Mesendoderm (in vitro differentiated cells): ENCODE results near the gene PADI3. TPM values are rescaled to one million over a fixed set of nuclear protein-coding genes. Genes with fewer than 3 reads are reported as not detected.

ENCODE experiments used
- DNase-seq: peaks from one replicate; pipeline ENCODE4 v3.0.0; 2013
- H2AK5ac ChIP-seq: 2 replicates; pipeline ENCODE4 v1.6.1; 2013; ENCODE audit warnings: low read length, inconsistent platforms
- H2BK120ac ChIP-seq: 2 replicates; pipeline ENCODE4 v1.6.1; 2013; ENCODE audit warnings: low read depth, mild to moderate bottlenecking, low read length, moderate library complexity, mixed read lengths
- H2BK15ac ChIP-seq: replicated peaks from 2 replicates; pipeline ENCODE4 v1.6.1; 2013; ENCODE audit warnings: low read depth, mild to moderate bottlenecking, moderate library complexity
- H2BK5ac ChIP-seq: 2 replicates; pipeline ENCODE4 v1.6.1; 2013; ENCODE audit warnings: low read length, inconsistent platforms
- H3K18ac ChIP-seq: 2 replicates; pipeline ENCODE4 v1.6.1; 2013; ENCODE audit warnings: mild to moderate bottlenecking, low read length, mixed read lengths
- H3K23ac ChIP-seq: one replicate; pipeline ENCODE4 v1.6.1; 2013; ENCODE audit warnings: low read length
- H3K27ac ChIP-seq: 2 replicates; pipeline ENCODE4 v1.5.1; 2013; ENCODE audit warnings: low read depth, mild to moderate bottlenecking, inconsistent platforms, low read length, moderate library complexity
- H3K27me3 ChIP-seq: 2 replicates; pipeline ENCODE4 v1.6.1; 2013; ENCODE audit warnings: low read length, control low read depth, mild to moderate bottlenecking, inconsistent platforms; ENCODE audit not compliant: insufficient read depth, poor library complexity
- H3K36me3 ChIP-seq: 2 replicates; pipeline ENCODE4 v1.6.1; 2013; ENCODE audit warnings: low read length, inconsistent platforms; ENCODE audit not compliant: control insufficient read depth, insufficient read depth
- H3K4ac ChIP-seq: one replicate; pipeline ENCODE4 v1.6.1; 2013; ENCODE audit warnings: low read depth, mild to moderate bottlenecking, low read length, moderate library complexity
- H3K4me1 ChIP-seq: 2 replicates; pipeline ENCODE4 v1.6.1; 2013; ENCODE audit warnings: low read depth, low read length, inconsistent platforms; ENCODE audit not compliant: control insufficient read depth
- H3K4me2 ChIP-seq: 2 replicates; pipeline ENCODE4 v1.6.1; 2013; ENCODE audit warnings: low read length
- H3K4me3 ChIP-seq: 2 replicates; pipeline ENCODE4 v1.5.1; 2013; ENCODE audit warnings: mild to moderate bottlenecking, low read length
- H3K56ac ChIP-seq: one replicate; pipeline ENCODE4 v1.6.1; 2013; ENCODE audit warnings: low read length
- H3K79me1 ChIP-seq: 2 replicates; pipeline ENCODE4 v1.6.1; 2013; ENCODE audit warnings: low read length, inconsistent platforms
- H3K79me2 ChIP-seq: 2 replicates; pipeline ENCODE4 v1.6.1; 2013; ENCODE audit warnings: mild to moderate bottlenecking, low read length; ENCODE audit not compliant: control insufficient read depth, insufficient read depth
- H3K9ac ChIP-seq: 2 replicates; pipeline ENCODE4 v1.6.1; 2013; ENCODE audit warnings: low read length, inconsistent platforms
- H4K5ac ChIP-seq: one replicate; pipeline ENCODE4 v1.6.1; 2013; ENCODE audit warnings: low read length
- H4K8ac ChIP-seq: one replicate; pipeline ENCODE4 v1.6.1; 2013; ENCODE audit warnings: low read depth, mild to moderate bottlenecking, control low read depth, low read length, moderate library complexity
- WGBS: extraction: QIAGEN DNeasy Blood & Tissue Kit; methylation state at CpG from one replicate; pipeline ENCODE4 v1.1.7; 2013; ENCODE audit warnings: low lambda C conversion rate, missing lambda C conversion rate; ENCODE audit not compliant: insufficient coverage; ENCODE audit errors: extremely low coverage; 5-methylcytosine and 5-hydroxymethylcytosine counted together
- polyA plus RNA-seq, 2 experiments: library from polyadenylated mRNA; stranded (reverse); fragments of 200-250 nt; gene quantifications; one replicate each; pipeline ENCODE4 v1.2.3, GENCODE V29; 2013

Gene PADI3, protein sequence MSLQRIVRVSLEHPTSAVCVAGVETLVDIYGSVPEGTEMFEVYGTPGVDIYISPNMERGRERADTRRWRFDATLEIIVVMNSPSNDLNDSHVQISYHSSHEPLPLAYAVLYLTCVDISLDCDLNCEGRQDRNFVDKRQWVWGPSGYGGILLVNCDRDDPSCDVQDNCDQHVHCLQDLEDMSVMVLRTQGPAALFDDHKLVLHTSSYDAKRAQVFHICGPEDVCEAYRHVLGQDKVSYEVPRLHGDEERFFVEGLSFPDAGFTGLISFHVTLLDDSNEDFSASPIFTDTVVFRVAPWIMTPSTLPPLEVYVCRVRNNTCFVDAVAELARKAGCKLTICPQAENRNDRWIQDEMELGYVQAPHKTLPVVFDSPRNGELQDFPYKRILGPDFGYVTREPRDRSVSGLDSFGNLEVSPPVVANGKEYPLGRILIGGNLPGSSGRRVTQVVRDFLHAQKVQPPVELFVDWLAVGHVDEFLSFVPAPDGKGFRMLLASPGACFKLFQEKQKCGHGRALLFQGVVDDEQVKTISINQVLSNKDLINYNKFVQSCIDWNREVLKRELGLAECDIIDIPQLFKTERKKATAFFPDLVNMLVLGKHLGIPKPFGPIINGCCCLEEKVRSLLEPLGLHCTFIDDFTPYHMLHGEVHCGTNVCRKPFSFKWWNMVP
- 0.06 TPM for polyA plus RNA-seq (2013, experiment 1 of 2)
- polyA plus RNA-seq (2013, experiment 2 of 2): 0.06 TPM

DNA sequence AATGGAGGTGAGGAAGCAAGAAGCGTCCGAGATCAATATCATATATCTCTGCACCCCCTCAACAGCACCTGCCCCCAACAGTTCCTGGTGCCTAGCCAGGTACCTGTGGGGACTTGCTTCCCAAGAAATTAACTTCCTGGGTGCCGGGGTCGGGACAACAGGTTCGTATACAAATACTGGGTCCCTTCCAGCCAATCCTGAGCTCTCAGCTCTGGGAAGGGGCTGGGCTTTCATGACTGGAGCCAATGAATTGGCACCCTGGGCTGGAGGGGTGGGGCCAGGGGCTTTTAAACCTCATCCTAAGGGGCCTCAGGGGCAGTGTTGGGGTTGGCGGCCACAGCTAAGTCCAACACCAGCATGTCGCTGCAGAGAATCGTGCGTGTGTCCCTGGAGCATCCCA, at the start of gene PADI3:
Gene PADI3 (plus strand): TSS at position 318 of the 400 bp plus-strand sequence. CDS start 40 bp downstream, at position 358.
- Histone ChIP-seq H4K8ac (no peak within 1 kb of the TSS), H3K36me3 (no peaks in the 10 kb centered on the region), H3K23ac (no peak within 1 kb of the TSS), H3K27ac (no peak within 1 kb of the TSS), H2AK5ac (no peak within 1 kb of the TSS), H3K18ac (no peak within 1 kb of the TSS), H2BK15ac (no peak within 1 kb of the TSS), H3K56ac (no peak within 1 kb of the TSS), H3K4me2 (no peak within 1 kb of the TSS), H3K79me2 (no peaks in the 10 kb centered on the region), H3K4me3 (no peak within 1 kb of the TSS), H3K79me1 (no peaks in the 10 kb centered on the region), H2BK5ac (no peak within 1 kb of the TSS), H3K27me3 (no peaks in the 10 kb centered on the region), H3K4me1 (no peaks in the 10 kb centered on the region), H4K5ac (no peak within 1 kb of the TSS), H3K4ac (no peak within 1 kb of the TSS), H3K9ac (no peak within 1 kb of the TSS), H2BK120ac (no peak within 1 kb of the TSS)
- DNase-seq: peak; percentile 46
- WGBS: no CpG with 5 or more reads among the region's 9 CpGs

GRCh38 chr1:17199267-17200044, 49.4 kb upstream of the PADI3 start:
- no CpG with 5 or more reads among the region's 9 CpGs for WGBS
- H2AK5ac ChIP-seq: no peak overlapping the region
- H3K79me2 ChIP-seq: no peaks in the 10 kb centered on the region
- no peak overlapping the region for H3K18ac ChIP-seq
- no peaks in the 10 kb centered on the region for H3K36me3 ChIP-seq
- H3K27me3 ChIP-seq: no peaks in the 10 kb centered on the region
- H3K4me1 ChIP-seq: peaks cover 2% of the 10 kb centered on the region
- H3K9ac ChIP-seq: no peak overlapping the region
- no peak for DNase-seq
- no peak overlapping the region for H3K56ac ChIP-seq
- no peak overlapping the region for H3K4me2 ChIP-seq
- H2BK15ac ChIP-seq: no peak overlapping the region
- H4K8ac ChIP-seq: no peak overlapping the region
- H3K23ac ChIP-seq: no peak overlapping the region
- no peaks in the 10 kb centered on the region for H3K79me1 ChIP-seq
- H2BK5ac ChIP-seq: no peak overlapping the region
- no peak overlapping the region for H2BK120ac ChIP-seq
- H4K5ac ChIP-seq: no peak overlapping the region
- H3K27ac ChIP-seq: no peak overlapping the region
- no peak overlapping the region for H3K4ac ChIP-seq
- no peak overlapping the region for H3K4me3 ChIP-seq

GRCh38 chr1:17200246-17200645, 48.7 kb upstream of the PADI3 start:
- H3K4me1 ChIP-seq: peaks cover 2% of the 10 kb centered on the region
- no peak overlapping the region for H3K27ac ChIP-seq
- no CpG with 5 or more reads among the region's 8 CpGs for WGBS
- H2BK15ac ChIP-seq: no peak overlapping the region
- no peak overlapping the region for H3K23ac ChIP-seq
- no peak overlapping the region for H3K9ac ChIP-seq
- DNase-seq: no peak
- no peak overlapping the region for H3K18ac ChIP-seq
- H2BK5ac ChIP-seq: no peak overlapping the region
- H3K4me2 ChIP-seq: no peak overlapping the region
- H3K4ac ChIP-seq: no peak overlapping the region
- no peaks in the 10 kb centered on the region for H3K36me3 ChIP-seq
- no peak overlapping the region for H2AK5ac ChIP-seq
- no peaks in the 10 kb centered on the region for H3K27me3 ChIP-seq
- no peak overlapping the region for H2BK120ac ChIP-seq
- no peaks in the 10 kb centered on the region for H3K79me2 ChIP-seq
- no peaks in the 10 kb centered on the region for H3K79me1 ChIP-seq
- no peak overlapping the region for H4K8ac ChIP-seq
- no peak overlapping the region for H4K5ac ChIP-seq
- H3K4me3 ChIP-seq: no peak overlapping the region
- no peak overlapping the region for H3K56ac ChIP-seq

GRCh38 chr1:17200756-17201155, 48.1 kb upstream of the PADI3 start:
- no peak for DNase-seq
- Histone ChIP-seq H3K36me3 (no peaks in the 10 kb centered on the region), H2AK5ac (no peak overlapping the region), H3K79me2 (no peaks in the 10 kb centered on the region), H2BK5ac (no peak overlapping the region), H4K5ac (no peak overlapping the region), H2BK120ac (no peak overlapping the region), H3K9ac (no peak overlapping the region), H4K8ac (no peak overlapping the region), H2BK15ac (no peak overlapping the region), H3K27me3 (no peaks in the 10 kb centered on the region), H3K4me2 (no peak overlapping the region), H3K4me3 (no peak overlapping the region), H3K79me1 (no peaks in the 10 kb centered on the region), H3K27ac (no peak overlapping the region), H3K56ac (no peak overlapping the region), H3K18ac (no peak overlapping the region), H3K23ac (no peak overlapping the region), H3K4me1 (peaks cover 2% of the 10 kb centered on the region), H3K4ac (no peak overlapping the region)
- no CpG with 5 or more reads among the region's 5 CpGs for WGBS

GRCh38 chr1:17201201-17202021, 47.5 kb upstream of the PADI3 start:
- no peak overlapping the region for H3K4ac ChIP-seq
- no peak overlapping the region for H3K23ac ChIP-seq
- no peak overlapping the region for H2AK5ac ChIP-seq
- no peak overlapping the region for H3K4me3 ChIP-seq
- H3K9ac ChIP-seq: no peak overlapping the region
- H3K56ac ChIP-seq: no peak overlapping the region
- H2BK5ac ChIP-seq: no peak overlapping the region
- H3K4me2 ChIP-seq: no peak overlapping the region
- no peaks in the 10 kb centered on the region for H3K79me1 ChIP-seq
- H3K27ac ChIP-seq: no peak overlapping the region
- H3K27me3 ChIP-seq: no peaks in the 10 kb centered on the region
- WGBS: no CpG with 5 or more reads among the region's 9 CpGs
- H2BK15ac ChIP-seq: no peak overlapping the region
- no peaks in the 10 kb centered on the region for H3K79me2 ChIP-seq
- H4K8ac ChIP-seq: no peak overlapping the region
- H3K36me3 ChIP-seq: no peaks in the 10 kb centered on the region
- no peak overlapping the region for H4K5ac ChIP-seq
- DNase-seq: no peak
- H3K4me1 ChIP-seq: peaks cover 2% of the 10 kb centered on the region
- H2BK120ac ChIP-seq: no peak overlapping the region
- H3K18ac ChIP-seq: no peak overlapping the region
